ENCODE results near the gene FBXW5. TPM values are rescaled to one million over a fixed set of nuclear protein-coding genes. Genes with fewer than 3 reads are reported as not detected.

Gene FBXW5
- total and polyA plus RNA-seq, 2 donors (not counting 3 experiments of a cell fraction or from before 2014, with no cell fraction given), result 97.3 to 151 TPM

DNA sequence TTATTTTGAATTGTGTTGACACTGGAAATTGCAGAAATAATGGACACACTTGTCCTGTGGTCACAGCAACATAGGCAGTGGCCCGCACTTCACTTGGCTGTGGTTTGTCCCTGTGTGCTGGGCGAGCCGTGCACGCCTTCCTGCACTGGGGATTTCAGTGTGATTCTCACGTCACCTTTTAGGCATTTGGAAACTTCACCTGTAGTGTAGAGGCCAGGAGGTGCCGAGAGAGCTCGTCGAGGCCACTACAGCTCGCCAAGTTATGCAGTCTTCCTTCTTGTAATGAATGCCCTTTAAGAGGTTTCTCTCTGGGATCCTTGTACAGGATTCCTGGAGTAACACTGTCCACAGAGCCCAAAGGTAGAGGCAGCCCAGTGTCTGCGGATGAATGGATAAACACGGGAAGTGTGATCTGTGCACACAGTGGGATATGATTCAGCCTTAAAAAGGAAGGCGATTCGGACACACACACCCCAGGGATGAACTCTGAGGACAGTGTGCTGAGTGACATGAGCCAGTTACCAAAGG lies 43.5 kb downstream of the FBXW5 start:
- CTCF ChIA-PET, result no interaction called here
- no TSS peak for BruUV-seq (replicated peaks)
- FAIRE-seq (peak; percentile 77), DNase-seq (ENCODE audit: low read depth, low spot score) (no peak)
- no peaks in the 10 kb centered on the region for H4K20me1 ChIP-seq (replicated peaks; ENCODE audit: control insufficient read depth, extremely low read depth, insufficient read depth, low read length)
- peak overlapping the region; percentile 7 for H3K27ac ChIP-seq (ENCODE audit: insufficient read depth, low read depth, low read length)
- H3K27me3 ChIP-seq (ENCODE audit: control insufficient read depth in 2 of 2, insufficient read depth in 2 of 2, low read length in 2 of 2), result no peaks in the 10 kb centered on the region
- POLR2A ChIA-PET, result no interaction called here
- dilution Hi-C loops (cut with MboI; ENCODE audit: extremely low pct_ligation_motif_present, low sequenced_read_pairs), result no loop called here
- peaks cover 14% of the 10 kb centered on the region for H3K4me1 ChIP-seq (ENCODE audit: control insufficient read depth, extremely low read depth, insufficient read depth, low read length)
- no peak overlapping the region for H3K4me2 ChIP-seq (ENCODE audit: insufficient read depth, low read length)
- peaks cover 10% of the 10 kb centered on the region for H3K79me2 ChIP-seq (ENCODE audit: control insufficient read depth, insufficient read depth, low read length)
- H3K9ac ChIP-seq (replicated peaks; ENCODE audit: extremely low read depth, insufficient read depth, low read length), result no peak overlapping the region
- no peaks in the 10 kb centered on the region for H3K9me1 ChIP-seq (replicated peaks; ENCODE audit: control insufficient read depth, extremely low read depth, insufficient read depth, low read length)
- no peak overlapping the region for H3K4me3 ChIP-seq (replicated peaks in 1 of 3; ENCODE audit: insufficient read depth in 1 of 3, low read depth in 1 of 3, low read length in 3 of 3)
- no peaks in the 10 kb centered on the region for H3K9me3 ChIP-seq (replicated peaks; ENCODE audit: control insufficient read depth, insufficient read depth, low read length)
- peaks cover 2 to 14% of the 10 kb centered on the region in 2 experiments for H3K36me3 ChIP-seq (ENCODE audit: control insufficient read depth in 2 of 2, extremely low read depth in 1 of 2, insufficient read depth in 2 of 2, low read length in 2 of 2)
- no peak for TF ChIP-seq EZH2 (IDR thresholded peaks at IDR 0.05; ENCODE audit: borderline replicate concordance, low read depth, low read length, severe bottlenecking)
- TF ChIP-seq, protein P1, sequence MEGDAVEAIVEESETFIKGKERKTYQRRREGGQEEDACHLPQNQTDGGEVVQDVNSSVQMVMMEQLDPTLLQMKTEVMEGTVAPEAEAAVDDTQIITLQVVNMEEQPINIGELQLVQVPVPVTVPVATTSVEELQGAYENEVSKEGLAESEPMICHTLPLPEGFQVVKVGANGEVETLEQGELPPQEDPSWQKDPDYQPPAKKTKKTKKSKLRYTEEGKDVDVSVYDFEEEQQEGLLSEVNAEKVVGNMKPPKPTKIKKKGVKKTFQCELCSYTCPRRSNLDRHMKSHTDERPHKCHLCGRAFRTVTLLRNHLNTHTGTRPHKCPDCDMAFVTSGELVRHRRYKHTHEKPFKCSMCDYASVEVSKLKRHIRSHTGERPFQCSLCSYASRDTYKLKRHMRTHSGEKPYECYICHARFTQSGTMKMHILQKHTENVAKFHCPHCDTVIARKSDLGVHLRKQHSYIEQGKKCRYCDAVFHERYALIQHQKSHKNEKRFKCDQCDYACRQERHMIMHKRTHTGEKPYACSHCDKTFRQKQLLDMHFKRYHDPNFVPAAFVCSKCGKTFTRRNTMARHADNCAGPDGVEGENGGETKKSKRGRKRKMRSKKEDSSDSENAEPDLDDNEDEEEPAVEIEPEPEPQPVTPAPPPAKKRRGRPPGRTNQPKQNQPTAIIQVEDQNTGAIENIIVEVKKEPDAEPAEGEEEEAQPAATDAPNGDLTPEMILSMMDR (IDR thresholded peaks at IDR 0.05; ENCODE audit: extremely low read depth in 1 of 2, insufficient read depth in 1 of 2, low read depth in 1 of 2, low read length in 2 of 2), result no peak
- no peak overlapping the region for H2AFZ ChIP-seq (ENCODE audit: low read depth, low read length)
- intact Hi-C loops (cut with micrococcal nuclease), result no loop called here

DNA sequence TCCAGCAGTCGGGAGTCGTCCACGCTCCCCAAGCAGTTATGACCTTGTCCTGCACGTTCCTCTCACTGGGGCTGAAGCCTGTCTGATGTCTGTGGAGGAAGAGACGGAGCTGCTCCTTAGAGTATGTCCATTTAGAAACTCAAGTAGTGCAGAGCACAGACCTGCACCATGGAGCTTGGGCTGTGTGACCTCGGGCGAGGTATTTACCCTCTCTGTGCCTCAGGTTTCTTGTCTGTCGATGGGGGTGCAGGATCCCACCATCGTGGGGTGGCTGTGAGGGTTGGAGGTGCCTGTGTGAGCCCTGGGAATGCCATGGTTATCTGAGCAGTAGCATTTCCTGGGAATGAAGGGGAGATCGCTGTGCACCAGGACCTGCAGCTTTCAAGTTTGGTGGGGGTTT lies 44.0 kb downstream of the FBXW5 start:
- no peak overlapping the region for H2AFZ ChIP-seq (ENCODE audit: low read depth, low read length)
- no peaks in the 10 kb centered on the region for H4K20me1 ChIP-seq (replicated peaks; ENCODE audit: control insufficient read depth, extremely low read depth, insufficient read depth, low read length)
- intact Hi-C loops (cut with micrococcal nuclease) (no loop called here), dilution Hi-C loops (cut with MboI; ENCODE audit: extremely low pct_ligation_motif_present, low sequenced_read_pairs) (no loop called here)
- no peaks in the 10 kb centered on the region for H3K9me3 ChIP-seq (replicated peaks; ENCODE audit: control insufficient read depth, insufficient read depth, low read length)
- H3K79me2 ChIP-seq (ENCODE audit: control insufficient read depth, insufficient read depth, low read length), result peaks cover 13% of the 10 kb centered on the region
- no TSS peak for BruUV-seq (replicated peaks)
- H3K36me3 ChIP-seq (ENCODE audit: control insufficient read depth in 2 of 2, extremely low read depth in 1 of 2, insufficient read depth in 2 of 2, low read length in 2 of 2), result peaks cover 2 to 14% of the 10 kb centered on the region in 2 experiments
- H3K4me1 ChIP-seq (ENCODE audit: control insufficient read depth, extremely low read depth, insufficient read depth, low read length), result peaks cover 14% of the 10 kb centered on the region
- no peaks in the 10 kb centered on the region for H3K27me3 ChIP-seq (ENCODE audit: control insufficient read depth in 2 of 2, insufficient read depth in 2 of 2, low read length in 2 of 2)
- TF ChIP-seq, protein P1 (IDR thresholded peaks at IDR 0.05; ENCODE audit: extremely low read depth in 1 of 2, insufficient read depth in 1 of 2, low read depth in 1 of 2, low read length in 2 of 2), result no peak
- no peak for TF ChIP-seq EZH2 (IDR thresholded peaks at IDR 0.05; ENCODE audit: borderline replicate concordance, low read depth, low read length, severe bottlenecking)
- no peak for TF ChIP-seq POLR2A (IDR thresholded peaks at IDR 0.05; ENCODE audit: low read depth, low read length)
- no peak for TF ChIP-seq FOS (IDR thresholded peaks at IDR 0.05; ENCODE audit: borderline replicate concordance, insufficient read depth, low read length)
- no peak for TF ChIP-seq GATA2 (IDR thresholded peaks at IDR 0.05; ENCODE audit: insufficient read depth, insufficient read length, low read depth, low read length)
- TF ChIP-seq POLR2AphosphoS5 (IDR thresholded peaks at IDR 0.05; ENCODE audit: insufficient read depth, low read depth, low read length), result no peak
- no peak for TF ChIP-seq MYC (IDR thresholded peaks at IDR 0.05; ENCODE audit: low read depth, low read length)
- TF ChIP-seq, protein P2, sequence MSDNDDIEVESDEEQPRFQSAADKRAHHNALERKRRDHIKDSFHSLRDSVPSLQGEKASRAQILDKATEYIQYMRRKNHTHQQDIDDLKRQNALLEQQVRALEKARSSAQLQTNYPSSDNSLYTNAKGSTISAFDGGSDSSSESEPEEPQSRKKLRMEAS (IDR thresholded peaks at IDR 0.05; ENCODE audit: insufficient read depth, insufficient read length), result no peak
- TF ChIP-seq JUN (IDR thresholded peaks at IDR 0.05; ENCODE audit: borderline replicate concordance, insufficient read depth, insufficient read length, low read depth), result no peak
- POLR2A ChIA-PET, result no interaction called here
- H3K4me3 ChIP-seq (replicated peaks in 1 of 3; ENCODE audit: insufficient read depth in 1 of 3, low read depth in 1 of 3, low read length in 3 of 3), result no peak overlapping the region
- FAIRE-seq (no peak), DNase-seq (ENCODE audit: low read depth, low spot score) (no peak)
- no peaks in the 10 kb centered on the region for H3K9me1 ChIP-seq (replicated peaks; ENCODE audit: control insufficient read depth, extremely low read depth, insufficient read depth, low read length)
- H3K9ac ChIP-seq (replicated peaks; ENCODE audit: extremely low read depth, insufficient read depth, low read length), result no peak overlapping the region
- H3K4me2 ChIP-seq (ENCODE audit: insufficient read depth, low read length), result no peak overlapping the region
- no peak overlapping the region for H3K27ac ChIP-seq (ENCODE audit: insufficient read depth, low read depth, low read length)
- CTCF ChIA-PET, result no interaction called here

All from endothelial cell of umbilical vein (primary cell).